Measurements from ENCODE around the gene BCKDK.

Gene BCKDK

GRCh38 chr16:31080756-31081419, 27.3 kb upstream of the BCKDK start:
- no peak for DNase-seq

GRCh38 chr16:31081428-31082351, 26.5 kb upstream of the BCKDK start:
- DNase-seq: no peak

- peak in 1 of 3 experiments; percentile 21 for DNase-seq
Observed at GRCh38 chr16:31082368-31083045, 25.7 kb upstream of the BCKDK start.

GRCh38 chr16:31083081-31083480, 25.1 kb upstream of the BCKDK start:
- DNase-seq: no peak

- no peak for DNase-seq
Observed at GRCh38 chr16:31083556-31083955, 24.6 kb upstream of the BCKDK start.

- DNase-seq: no peak
Observed at GRCh38 chr16:31083981-31084380, 24.2 kb upstream of the BCKDK start.

GRCh38 chr16:31084584-31085302, 23.4 kb upstream of the BCKDK start:
- no peak for DNase-seq

- DNase-seq: no peak
Observed at GRCh38 chr16:31085411-31085810, 22.8 kb upstream of the BCKDK start.

GRCh38 chr16:31085873-31086628, 22.1 kb upstream of the BCKDK start:
- no peak for DNase-seq

GRCh38 chr16:31086629-31086906, 21.6 kb upstream of the BCKDK start:
- no peak for DNase-seq

- no peak for DNase-seq
Observed at GRCh38 chr16:31087481-31087880, 20.7 kb upstream of the BCKDK start.

- no peak for DNase-seq
Observed at GRCh38 chr16:31087971-31088370, 20.2 kb upstream of the BCKDK start.

GRCh38 chr16:31088459-31089183, 19.6 kb upstream of the BCKDK start, which contains the start of gene PRSS53:
PRSS53 (minus strand) TSS chr16:31088943; CDS start chr16:31088809, 134 bp downstream.
- peak in 1 of 3 experiments; percentile 11 for DNase-seq

GRCh38 chr16:31089199-31089598, 19.0 kb upstream of the BCKDK start:
- no peak for DNase-seq

GRCh38 chr16:31090540-31090939, 17.6 kb upstream of the BCKDK start:
- no peak for DNase-seq

- DNase-seq: no peak
Observed at GRCh38 chr16:31092330-31092729, 15.9 kb upstream of the BCKDK start.

- DNase-seq: peak; percentile 2 to 56 (median 51)
Observed at GRCh38 chr16:31093132-31093703, 15.0 kb upstream of the BCKDK start.

- DNase-seq: peak in 2 of 3 experiments; percentile 47 to 75
Observed at GRCh38 chr16:31094088-31094423, 14.1 kb upstream of the BCKDK start.

GRCh38 chr16:31094424-31095120, 13.6 kb upstream of the BCKDK start, which contains the start of gene VKORC1:
VKORC1 (minus strand) TSS chr16:31094797; CDS start chr16:31094729, 68 bp downstream.
- peak; percentile 90 to 98 (median 94) for DNase-seq

- DNase-seq: no peak
Observed at GRCh38 chr16:31099860-31100638, 8.1 kb upstream of the BCKDK start.

All from NCI-H1417 (cell line).